NCI-H446 treated with DMSO at 0.1 percent for 48 hours (cell line): Measurements from ENCODE around the gene MRFAP1L1.

Source experiments
- DNase-seq: peaks from one replicate; lab custom pipeline; 2025; lab: John Stamatoyannopoulos, UW

The MRFAP1L1 gene

GRCh38 chr4:6660430-6660829, 49.2 kb downstream of the MRFAP1L1 start:
- DNase-seq: no peak

- no peak for DNase-seq
Observed at GRCh38 chr4:6659897-6660296, 49.8 kb downstream of the MRFAP1L1 start.

DNA sequence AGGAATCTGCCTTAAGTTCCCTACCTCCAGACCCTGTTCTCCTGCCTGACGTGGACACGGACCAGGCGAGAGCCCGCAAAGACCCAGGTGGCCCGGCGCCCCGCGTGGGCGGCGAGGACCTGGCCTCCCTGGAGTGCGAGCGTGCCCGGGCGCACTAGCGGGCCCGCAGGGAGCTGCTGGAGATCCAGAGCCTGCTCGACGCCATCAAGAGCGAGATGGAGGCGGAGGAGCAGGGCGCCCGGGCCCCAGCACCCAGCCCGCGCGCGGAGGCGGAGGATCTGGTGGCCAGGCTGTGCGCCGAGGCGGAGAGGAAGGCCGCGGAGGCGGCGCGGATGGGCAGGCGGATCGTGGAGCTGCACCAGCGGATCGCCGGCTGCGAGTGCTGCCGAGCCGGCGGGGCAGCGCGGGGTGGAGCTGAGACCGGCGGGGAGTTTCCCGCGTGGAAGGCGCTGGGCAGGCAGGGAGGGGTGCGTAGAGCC, 51.0 kb downstream of the MRFAP1L1 start:
- DNase-seq: no peak

GRCh38 chr4:6658209-6658595, 51.5 kb downstream of the MRFAP1L1 start:
- DNase-seq: no peak
